NB4 (cell line): ENCODE data around the gene TRDN.

Source experiments
- DNase-seq: peaks from one replicate; pipeline ENCODE4 v3.0.0; 2010; ENCODE audit warnings: low read depth
- H3K4me3 ChIP-seq: one replicate; pipeline ENCODE4 v1.5.1; 2011; ENCODE audit warnings: mild to moderate bottlenecking, low read depth, low read length, moderate library complexity
- CTCF ChIP-seq: IDR thresholded peaks from one replicate; pipeline ENCODE4 v1.5.1; 2012; ENCODE audit warnings: low read depth, low read length
- MAX ChIP-seq: IDR thresholded peaks from 2 replicates; pipeline ENCODE4 v1.6.1; 2011; ENCODE audit warnings: low read depth, low read length
- MYC ChIP-seq: IDR thresholded peaks from 2 replicates; pipeline ENCODE4 v1.6.1; 2011; ENCODE audit warnings: low read depth, low read length
- POLR2A ChIP-seq: IDR thresholded peaks from 2 replicates; pipeline ENCODE4 v1.6.1; 2011; ENCODE audit warnings: mild to moderate bottlenecking; ENCODE audit not compliant: insufficient read length; ENCODE audit errors: extremely low read depth

Gene TRDN, protein sequence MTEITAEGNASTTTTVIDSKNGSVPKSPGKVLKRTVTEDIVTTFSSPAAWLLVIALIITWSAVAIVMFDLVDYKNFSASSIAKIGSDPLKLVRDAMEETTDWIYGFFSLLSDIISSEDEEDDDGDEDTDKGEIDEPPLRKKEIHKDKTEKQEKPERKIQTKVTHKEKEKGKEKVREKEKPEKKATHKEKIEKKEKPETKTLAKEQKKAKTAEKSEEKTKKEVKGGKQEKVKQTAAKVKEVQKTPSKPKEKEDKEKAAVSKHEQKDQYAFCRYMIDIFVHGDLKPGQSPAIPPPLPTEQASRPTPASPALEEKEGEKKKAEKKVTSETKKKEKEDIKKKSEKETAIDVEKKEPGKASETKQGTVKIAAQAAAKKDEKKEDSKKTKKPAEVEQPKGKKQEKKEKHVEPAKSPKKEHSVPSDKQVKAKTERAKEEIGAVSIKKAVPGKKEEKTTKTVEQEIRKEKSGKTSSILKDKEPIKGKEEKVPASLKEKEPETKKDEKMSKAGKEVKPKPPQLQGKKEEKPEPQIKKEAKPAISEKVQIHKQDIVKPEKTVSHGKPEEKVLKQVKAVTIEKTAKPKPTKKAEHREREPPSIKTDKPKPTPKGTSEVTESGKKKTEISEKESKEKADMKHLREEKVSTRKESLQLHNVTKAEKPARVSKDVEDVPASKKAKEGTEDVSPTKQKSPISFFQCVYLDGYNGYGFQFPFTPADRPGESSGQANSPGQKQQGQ

GRCh38 chr6:123636782-123637181, at the start of gene TRDN:
TRDN (minus strand) TSS chr6:123636950; CDS start chr6:123636775, 175 bp downstream.
- H3K4me3 ChIP-seq, result no peak within 1 kb of the TSS
- no peak for DNase-seq
- TF ChIP-seq CTCF (no peak), MYC (no peak)

GRCh38 chr6:123681957-123682462, 45.3 kb upstream of the TRDN start:
- DNase-seq, result no peak
- no peak for TF ChIP-seq MAX
- no peak for TF ChIP-seq POLR2A
- TF ChIP-seq MYC, result no peak
- no peak for TF ChIP-seq CTCF
- H3K4me3 ChIP-seq, result no peak overlapping the region

DNA sequence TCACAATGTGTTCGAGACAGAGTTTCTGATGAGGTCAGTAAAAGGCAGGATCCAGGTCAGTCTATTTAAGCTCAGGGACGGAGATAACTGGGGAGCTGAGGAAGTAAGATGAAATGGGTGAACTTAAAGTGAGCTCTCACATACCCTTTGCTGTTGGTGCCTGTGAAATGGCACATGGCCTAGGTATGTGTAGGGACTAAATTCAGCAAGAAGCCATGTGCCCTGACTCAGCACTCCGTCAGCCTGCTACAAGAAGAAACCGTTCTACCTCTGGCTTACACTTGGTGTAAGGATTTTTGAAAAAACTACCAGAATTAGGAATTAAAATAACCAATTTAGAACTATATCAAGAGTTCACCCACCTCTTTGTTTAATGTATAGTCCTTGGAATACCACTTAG, 41.1 kb upstream of the TRDN start:
- no peak for TF ChIP-seq POLR2A
- TF ChIP-seq CTCF, result no peak
- TF ChIP-seq MAX, result no peak
- TF ChIP-seq MYC, result no peak
- H3K4me3 ChIP-seq, result no peak overlapping the region
- no peak for DNase-seq

- TF ChIP-seq CTCF (no peak), POLR2A (no peak), MYC (no peak), MAX (no peak)
- no peak for DNase-seq
- H3K4me3 ChIP-seq, result no peak overlapping the region
Measured at GRCh38 chr6:123676793-123677192, 40.0 kb upstream of the TRDN start.

DNA sequence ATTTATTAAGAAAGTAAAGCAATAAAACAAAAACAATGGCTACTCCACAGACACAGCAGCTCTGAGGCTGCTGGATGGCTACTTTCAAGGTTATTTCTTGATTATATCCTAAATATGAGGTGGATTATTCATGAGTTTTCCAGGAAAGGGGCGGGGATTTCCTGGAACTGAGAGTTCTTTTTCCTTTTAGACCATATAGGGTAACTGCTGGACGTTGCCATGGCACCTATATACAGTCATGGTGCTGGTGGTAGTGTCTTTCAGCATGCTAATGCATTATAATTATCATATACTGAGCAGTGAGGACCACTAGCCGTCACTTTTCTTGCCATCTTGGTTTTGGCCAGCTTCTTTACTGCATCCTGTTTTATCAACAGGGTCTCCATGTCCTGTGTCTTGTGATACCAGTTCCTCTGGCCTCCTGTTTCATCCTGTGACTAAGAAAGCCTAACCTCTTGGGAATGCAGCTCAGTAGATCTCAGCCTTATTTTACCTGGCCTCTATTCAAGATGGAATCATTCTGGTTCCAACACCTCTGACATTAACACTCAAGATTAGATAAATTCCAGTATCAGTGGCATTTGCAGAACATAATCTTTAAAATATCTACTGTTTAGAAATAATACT, 32.3 kb upstream of the TRDN start:
- no peak overlapping the region for H3K4me3 ChIP-seq
- no peak for DNase-seq
- TF ChIP-seq MAX (no peak), CTCF (no peak), MYC (no peak), POLR2A (no peak)
